Endothelial cell of umbilical vein (primary cell): ENCODE measurements around the gene CNTD1. TPM values are rescaled to one million over a fixed set of nuclear protein-coding genes. Genes with fewer than 3 reads are reported as not detected.
A peak's percentile ranks its signal among the peaks of the same experiment; 100 is the strongest.

Source experiments
- BruUV-seq: library from RNA; stranded (reverse); fragments of 400-500 nt; replicated peaks from 2 replicates; lab custom pipeline; 2021; lab: Mats Ljungman, UMichigan
- CTCF ChIA-PET: fragments of 300-600, 350-600 bp; sonication (Branson Sonifier 250); formaldehyde crosslinking; loops from one replicate; lab custom pipeline; 2021; ENCODE audit warnings: antibody characterized with exemption, inconsistent platforms; lab: Charles Lee
- POLR2A ChIA-PET: fragments of 300-600, 350-600 bp; sonication (Branson Sonifier 250); formaldehyde crosslinking; loops from one replicate; lab custom pipeline; 2021; ENCODE audit warnings: antibody characterized with exemption, inconsistent platforms; lab: Charles Lee
- DNase-seq: peaks from one replicate; pipeline ENCODE4 v3.0.0-alpha.2; 2011; ENCODE audit warnings: low read depth, low spot score
- FAIRE-seq: peaks from 2 replicates; lab custom pipeline; 2011; peaks lifted over from hg19 to GRCh38; lab: Jason Lieb, UNC
- H2AFZ ChIP-seq: 2 replicates; pipeline ENCODE4 v1.6.0; 2012; ENCODE audit warnings: low read depth, low read length, control low read depth, inconsistent platforms
- H3K27ac ChIP-seq: 2 replicates; pipeline ENCODE4 v1.5.1; 2011; ENCODE audit warnings: low read depth, mild to moderate bottlenecking, control low read depth, low read length, moderate library complexity; ENCODE audit not compliant: insufficient read depth
- H3K27me3 ChIP-seq, 2 experiments: 2 replicates each; pipeline versions ENCODE4 v1.6.0 to v1.6.1; 2011; ENCODE audit warnings: low read length in 2 of 2, mixed read lengths in 1 of 2; ENCODE audit not compliant: control insufficient read depth in 2 of 2, insufficient read depth in 2 of 2
- H3K36me3 ChIP-seq, 2 experiments: 2 replicates in 1 of 2; 3 replicates in 1 of 2; pipeline ENCODE4 v1.5.1; 2011; ENCODE audit warnings: low read length in 2 of 2, mild to moderate bottlenecking in 1 of 2, moderate library complexity in 1 of 2; ENCODE audit not compliant: control insufficient read depth in 2 of 2, insufficient read depth in 2 of 2; ENCODE audit errors: extremely low read depth in 1 of 2
- H3K4me1 ChIP-seq: 3 replicates; pipeline ENCODE4 v1.5.1; 2011; ENCODE audit warnings: mild to moderate bottlenecking, low read length; ENCODE audit not compliant: control insufficient read depth, insufficient read depth; ENCODE audit errors: extremely low read depth
- H3K4me2 ChIP-seq: 2 replicates; pipeline ENCODE4 v1.6.1; 2011; ENCODE audit warnings: low read length, control low read depth, mixed read lengths; ENCODE audit not compliant: insufficient read depth
- H3K4me3 ChIP-seq, 3 experiments: fragments of 200-600 bp in 1 of 3; sonication (generic), shearing (Covaris generic) in 1 of 3; replicated peaks in 1 of 3; 2 replicates each; pipeline ENCODE4 v1.5.1; 2011 to 2016; ENCODE audit warnings: control low read depth in 3 of 3, low read length in 3 of 3, mild to moderate bottlenecking in 2 of 3, inconsistent platforms in 1 of 3, low read depth in 1 of 3, moderate library complexity in 1 of 3; ENCODE audit not compliant: insufficient read depth in 1 of 3
- H3K79me2 ChIP-seq: 2 replicates; pipeline ENCODE4 v1.6.0; 2012; ENCODE audit warnings: low read length, inconsistent platforms; ENCODE audit not compliant: control insufficient read depth, insufficient read depth
- H3K9ac ChIP-seq: replicated peaks from 2 replicates; pipeline ENCODE3; 2011; ENCODE audit warnings: low read length, control low read depth; ENCODE audit not compliant: insufficient read depth; ENCODE audit errors: extremely low read depth
- H3K9me1 ChIP-seq: replicated peaks from 3 replicates; pipeline ENCODE4 v1.6.0; 2011; ENCODE audit warnings: mild to moderate bottlenecking, low read length; ENCODE audit not compliant: control insufficient read depth, insufficient read depth; ENCODE audit errors: extremely low read depth
- H3K9me3 ChIP-seq: replicated peaks from 2 replicates; pipeline ENCODE4 v1.5.1; 2012; ENCODE audit warnings: low read length, inconsistent platforms; ENCODE audit not compliant: control insufficient read depth, insufficient read depth
- H4K20me1 ChIP-seq: replicated peaks from 2 replicates; pipeline ENCODE3; 2011; ENCODE audit warnings: mild to moderate bottlenecking, low read length; ENCODE audit not compliant: control insufficient read depth, insufficient read depth; ENCODE audit errors: extremely low read depth
- CTCF ChIP-seq, 2 donors: IDR thresholded peaks; 1 replicate in 1 of 2; 2 replicates in 1 of 2; pipeline ENCODE4 v1.5.1; 2011; ENCODE audit warnings: low read length in 2 of 2, mild to moderate bottlenecking in 2 of 2, moderate library complexity in 2 of 2, control low read depth in 1 of 2, inconsistent platforms in 1 of 2, low read depth in 1 of 2; ENCODE audit not compliant: insufficient read depth in 1 of 2; ENCODE audit errors: extremely low read depth in 1 of 2
- EZH2 ChIP-seq: IDR thresholded peaks from 2 replicates; pipeline ENCODE4 v1.6.1; 2012; ENCODE audit warnings: borderline replicate concordance, low read depth, mild to moderate bottlenecking, moderate library complexity, low read length, inconsistent platforms; ENCODE audit not compliant: severe bottlenecking
- FOS ChIP-seq: IDR thresholded peaks from 2 replicates; pipeline ENCODE4 v1.6.1; 2011; ENCODE audit warnings: mild to moderate bottlenecking, low read length, moderate library complexity, borderline replicate concordance; ENCODE audit not compliant: insufficient read depth
- GATA2 ChIP-seq: IDR thresholded peaks from 2 replicates; pipeline ENCODE4 v1.7.0; 2011; ENCODE audit warnings: low read depth, mild to moderate bottlenecking, moderate library complexity, mixed read lengths, low read length; ENCODE audit not compliant: insufficient read length, insufficient read depth
- JUN ChIP-seq: IDR thresholded peaks from 2 replicates; pipeline ENCODE4 v1.6.1; 2011; ENCODE audit warnings: borderline replicate concordance, low read depth; ENCODE audit not compliant: insufficient read length, insufficient read depth
- MAX ChIP-seq: IDR thresholded peaks from 2 replicates; pipeline ENCODE4 v1.6.1; 2011; ENCODE audit not compliant: insufficient read depth, insufficient read length
- MYC ChIP-seq: IDR thresholded peaks from one replicate; pipeline ENCODE4 v1.6.1; 2011; ENCODE audit warnings: mild to moderate bottlenecking, low read depth, low read length
- POLR2A ChIP-seq: IDR thresholded peaks from 2 replicates; pipeline ENCODE4 v1.6.1; 2012; ENCODE audit warnings: low read depth, mild to moderate bottlenecking, control low read depth, low read length
- POLR2AphosphoS5 ChIP-seq: IDR thresholded peaks from 2 replicates; pipeline ENCODE4 v1.6.1; 2012; ENCODE audit warnings: low read depth, mild to moderate bottlenecking, control low read depth, low read length, moderate library complexity; ENCODE audit not compliant: insufficient read depth
- dilution Hi-C: fragments of 300-500 bp; cut with MboI; formaldehyde crosslinking; loops from one replicate; pipeline ENCODE4 v1.15.0; 2019; ENCODE audit warnings: low sequenced_read_pairs; ENCODE audit not compliant: extremely low pct_ligation_motif_present
- intact Hi-C: fragments of 100-400 bp; cut with micrococcal nuclease; formaldehyde crosslinking; loops from one replicate; pipeline ENCODE4 v1.10.0; 2022
- polyA plus RNA-seq, 4 experiments: library from polyadenylated mRNA; depleted of rRNA in 3 of 4; stranded (reverse) in 3 of 4; unstranded in 1 of 4; fragments of >200 nt; gene quantifications; 2 replicates each; pipeline versions ENCODE4 v1.2.1 to v1.2.3, GENCODE V29; 2011 to 2012; ENCODE audit warnings: missing spikeins in 1 of 4
- total RNA-seq: library from RNA; stranded (reverse); gene quantifications from 2 replicates; pipeline ENCODE4 v1.2.3, GENCODE V29; 2021

The CNTD1 gene
- total and polyA plus RNA-seq, 2 donors (not counting 3 experiments of a cell fraction or from before 2014, with no cell fraction given), result not detected

- Histone ChIP-seq H2AFZ (no peak overlapping the region), H3K4me1 (peaks cover 11% of the 10 kb centered on the region), H3K79me2 (no peaks in the 10 kb centered on the region), H3K9ac (peak overlapping the region; percentile 64), H3K9me3 (no peaks in the 10 kb centered on the region), H3K9me1 (no peaks in the 10 kb centered on the region), H3K27me3 (no peaks in the 10 kb centered on the region), H3K4me3 (peak overlapping the region in 2 of 3 experiments; percentile 71 to 76), H3K36me3 (peaks cover 0 to 2% of the 10 kb centered on the region in 2 experiments), H3K4me2 (peak overlapping the region; percentile 77), H4K20me1 (no peaks in the 10 kb centered on the region), H3K27ac (no peak overlapping the region)
- intact Hi-C loops, result loop anchor here (1.0 to 2.0 kb wide), 3 partner anchors 23 to 53 kb away; partner anchors contain the start of genes EZH1 and PSME3
- FAIRE-seq (no peak), DNase-seq (no peak)
- CTCF ChIA-PET, result interaction anchor here (2.2 to 3.2 kb wide), 3 partner anchors 23 to 34 kb away, joined by 10 to 14 read pairs (median 10); partner anchors contain the start of gene BECN1
- POLR2A ChIA-PET, result no interaction called here
- TF ChIP-seq CTCF (IDR thresholded peaks at IDR 0.05; ENCODE audit: extremely low read depth in 1 of 2, insufficient read depth in 1 of 2, low read depth in 1 of 2, low read length in 2 of 2), result no peak
- BruUV-seq, result TSS peak; percentile 72
- dilution Hi-C loops, result no loop called here
Observed at GRCh38 chr17:42797067-42798007, 1.3 kb upstream of the CNTD1 start.

DNA sequence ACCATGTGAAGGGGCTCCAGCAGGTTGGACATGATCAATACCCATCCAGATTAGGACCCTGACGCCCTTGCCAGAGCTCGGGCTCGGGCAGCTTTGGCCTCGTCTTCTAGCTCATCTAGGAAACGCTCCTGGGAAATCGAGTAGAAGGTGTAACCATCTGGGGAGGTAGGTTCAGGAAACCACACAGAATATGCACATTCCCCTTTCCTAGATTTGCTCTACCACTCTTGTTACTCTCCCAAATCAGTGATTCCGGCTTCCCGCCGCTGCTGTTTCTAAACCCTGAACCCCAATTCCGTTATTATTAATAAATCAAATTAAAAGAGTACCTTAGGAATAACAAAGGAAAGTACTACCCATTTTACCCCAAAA lies 664 bp upstream of the CNTD1 start:
- Histone ChIP-seq H3K27ac (no peak overlapping the region), H3K36me3 (peaks cover 0 to 2% of the 10 kb centered on the region in 2 experiments), H3K79me2 (no peaks in the 10 kb centered on the region), H3K4me2 (peak overlapping the region; percentile 77), H2AFZ (peak overlapping the region; percentile 56), H4K20me1 (no peaks in the 10 kb centered on the region), H3K9ac (peak overlapping the region; percentile 64), H3K4me1 (peaks cover 11% of the 10 kb centered on the region), H3K4me3 (peak overlapping the region; percentile 16 to 76 (median 71)), H3K9me1 (no peaks in the 10 kb centered on the region), H3K27me3 (no peaks in the 10 kb centered on the region), H3K9me3 (no peaks in the 10 kb centered on the region)
- dilution Hi-C loops (no loop called here), intact Hi-C loops (loop anchor here (1.0 to 2.0 kb wide), 3 partner anchors 24 to 53 kb away; partner anchors contain the start of genes EZH1 and PSME3)
- ChIA-PET POLR2A (interaction anchor here (1.0 kb wide), 1 partner anchor 26 kb away, joined by 3 read pairs; the partner anchor contains the start of gene BECN1), CTCF (interaction anchor here (0.7 to 3.2 kb wide), 5 partner anchors 22 to 38 kb away, joined by 3 to 14 read pairs (median 10); partner anchors contain the start of genes BECN1 and VPS25)
- no peak for TF ChIP-seq CTCF (IDR thresholded peaks at IDR 0.05; ENCODE audit: extremely low read depth in 1 of 2, insufficient read depth in 1 of 2, low read depth in 1 of 2, low read length in 2 of 2)
- no peak for TF ChIP-seq MYC
- no peak for TF ChIP-seq EZH2
- no peak for TF ChIP-seq GATA2
- TF ChIP-seq JUN, result no peak
- no peak for TF ChIP-seq POLR2A
- TF ChIP-seq POLR2AphosphoS5, result no peak
- no peak for TF ChIP-seq FOS
- TF ChIP-seq MAX, result no peak
- no peak for DNase-seq
- FAIRE-seq, result peak; percentile 60
- BruUV-seq, result no TSS peak
